Central memory CD8-positive, alpha-beta T cell (primary cell): ENCODE measurements around the gene NANOS3.

Experiments used
- ATAC-seq: fragments of 150-1000 bp; cut with Tn5 transposase; replicated peaks from 2 replicates; pipeline ENCODE4 v1.10.0; 2022; ENCODE audit warnings: mild to moderate bottlenecking, moderate FRiP score, moderate number of reproducible peaks; ENCODE audit not compliant: poor library complexity, severe bottlenecking; ENCODE audit errors: extremely low read depth
- DNase-seq, 2 donors: peaks; one replicate each; pipeline ENCODE4 v3.0.0; 2021; ENCODE audit warnings: low spot score in 2 of 2
- H3K27ac Mint-ChIP-seq: one replicate; pipeline ENCODE4 v1.8.0; 2022; ENCODE audit warnings: low read depth, mild to moderate bottlenecking, moderate library complexity, mixed read lengths
- H3K27me3 Mint-ChIP-seq: one replicate; pipeline ENCODE4 v1.8.0; 2022; ENCODE audit warnings: mixed read lengths
- H3K36me3 Mint-ChIP-seq: one replicate; pipeline ENCODE4 v1.8.0; 2022; ENCODE audit warnings: mild to moderate bottlenecking, moderate library complexity, mixed read lengths; ENCODE audit not compliant: insufficient read depth
- H3K4me1 Mint-ChIP-seq: one replicate; pipeline ENCODE4 v1.8.0; 2022; ENCODE audit warnings: mixed read lengths
- H3K4me3 Mint-ChIP-seq: one replicate; pipeline ENCODE4 v1.8.0; 2022; ENCODE audit warnings: mild to moderate bottlenecking, moderate library complexity, mixed read lengths
- H3K9me3 Mint-ChIP-seq: one replicate; pipeline ENCODE4 v1.8.0; 2022; ENCODE audit warnings: mixed read lengths

The NANOS3 gene

GRCh38 chr19:13929956-13930355, 53.0 kb downstream of the NANOS3 start:
- no peak for ATAC-seq
- Mint-ChIP-seq H3K27me3 (no peaks in the 10 kb centered on the region), H3K4me3 (no peak overlapping the region)

More at GRCh38 chr19:13929956-13930355, 53.0 kb downstream of the NANOS3 start:
- H3K27ac Mint-ChIP-seq: no peak overlapping the region
- H3K36me3 Mint-ChIP-seq: peaks cover 7% of the 10 kb centered on the region
- H3K4me1 Mint-ChIP-seq: peaks cover 6% of the 10 kb centered on the region
- no peak for DNase-seq
- H3K9me3 Mint-ChIP-seq: no peaks in the 10 kb centered on the region
